Activated CD4-positive, alpha-beta T cell treated with anti-CD3 and anti-CD28 coated beads, Interleukin-2, Interleukin-6, amounts not matched to agents 100 ng/mL and 50 ng/mL, durations not matched to agents 16 hours and 8 hours (primary cell): ENCODE measurements around the gene SPTBN4.
"Not testable (repeated sequence)": the region's sequence is repeated elsewhere in the genome, so short reads cannot be mapped to it uniquely, and the experiment has no call there.

Experiments
- DNase-seq: peaks from one replicate; pipeline ENCODE4 v3.0.0-alpha.2; 2020

SPTBN4 gene

GRCh38 chr19:40466985-40467734, at the start of gene SPTBN4:
Gene SPTBN4 (plus strand): TSS chr19:40467001. CDS start chr19:40472622, 5,621 bp downstream.
- no peak for DNase-seq

- no peak for DNase-seq
Measured at GRCh38 chr19:40417643-40417981, 49.2 kb upstream of the SPTBN4 start.

- no peak for DNase-seq
Measured at GRCh38 chr19:40418040-40418439, 48.8 kb upstream of the SPTBN4 start.

- no peak for DNase-seq
Measured at GRCh38 chr19:40419066-40419612, 47.7 kb upstream of the SPTBN4 start.

- no peak for DNase-seq
Measured at GRCh38 chr19:40419780-40420179, 47.0 kb upstream of the SPTBN4 start.

GRCh38 chr19:40420451-40420765, 46.4 kb upstream of the SPTBN4 start:
- no peak for DNase-seq

GRCh38 chr19:40420766-40421765, 45.7 kb upstream of the SPTBN4 start:
- peak; percentile 86 for DNase-seq

- DNase-seq: no peak
Measured at GRCh38 chr19:40421993-40422747, 44.6 kb upstream of the SPTBN4 start.

- DNase-seq: no peak
Measured at GRCh38 chr19:40422748-40423566, 43.8 kb upstream of the SPTBN4 start.

- DNase-seq: no peak
Measured at GRCh38 chr19:40423938-40424337, 42.9 kb upstream of the SPTBN4 start.

- DNase-seq: peak; percentile 19
Measured at GRCh38 chr19:40424637-40425449, 42.0 kb upstream of the SPTBN4 start.

- peak; percentile 100 for DNase-seq
Measured at GRCh38 chr19:40425450-40426287, 41.1 kb upstream of the SPTBN4 start, which contains the start of gene SERTAD1. Gene SERTAD1 (minus strand): TSS chr19:40425992. CDS start chr19:40423546, 2,446 bp downstream.

GRCh38 chr19:40428197-40428596, 38.6 kb upstream of the SPTBN4 start:
- DNase-seq: not testable (repeated sequence)

- DNase-seq: not testable (repeated sequence)
Measured at GRCh38 chr19:40430242-40430641, 36.6 kb upstream of the SPTBN4 start.

- no peak for DNase-seq
Measured at GRCh38 chr19:40431698-40432097, 35.1 kb upstream of the SPTBN4 start.

- not testable (repeated sequence) for DNase-seq
Measured at GRCh38 chr19:40432760-40433159, 34.0 kb upstream of the SPTBN4 start.

- peak; percentile 64 for DNase-seq
Measured at GRCh38 chr19:40433391-40434216, 33.2 kb upstream of the SPTBN4 start.

GRCh38 chr19:40438284-40438683, 28.5 kb upstream of the SPTBN4 start:
- DNase-seq: no peak

- no peak for DNase-seq
Measured at GRCh38 chr19:40441719-40442253, 25.0 kb upstream of the SPTBN4 start.
